ENCODE data around the gene OR10A4.
"Not testable (repeated sequence)": the region's sequence is repeated elsewhere in the genome, so short reads cannot be mapped to it uniquely, and the experiment has no call there.

Gene OR10A4, protein sequence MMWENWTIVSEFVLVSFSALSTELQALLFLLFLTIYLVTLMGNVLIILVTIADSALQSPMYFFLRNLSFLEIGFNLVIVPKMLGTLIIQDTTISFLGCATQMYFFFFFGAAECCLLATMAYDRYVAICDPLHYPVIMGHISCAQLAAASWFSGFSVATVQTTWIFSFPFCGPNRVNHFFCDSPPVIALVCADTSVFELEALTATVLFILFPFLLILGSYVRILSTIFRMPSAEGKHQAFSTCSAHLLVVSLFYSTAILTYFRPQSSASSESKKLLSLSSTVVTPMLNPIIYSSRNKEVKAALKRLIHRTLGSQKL

DNA sequence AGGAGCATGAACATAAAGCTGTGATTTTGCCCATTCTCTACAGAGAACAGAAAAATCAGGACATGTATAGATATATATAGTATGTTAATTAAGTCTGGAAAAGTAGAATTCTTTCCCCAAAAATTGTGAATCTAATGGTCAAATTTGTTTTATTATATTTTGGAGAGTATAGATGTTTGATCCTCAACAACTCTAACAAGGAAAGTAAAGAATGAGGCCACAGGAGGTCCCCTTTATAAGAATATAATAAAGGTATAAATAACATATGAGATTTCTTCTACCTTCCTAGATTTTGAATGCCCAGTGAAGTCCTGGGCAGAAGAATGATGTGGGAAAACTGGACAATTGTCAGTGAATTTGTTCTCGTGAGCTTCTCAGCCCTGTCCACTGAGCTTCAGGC, at the start of gene OR10A4:
Gene OR10A4, plus strand, starts transcription at position 301 of the 400 bp plus-strand sequence. Its CDS starts 23 bp downstream, at position 324.
- Histone ChIP-seq H3K36me3 (ENCODE audit: insufficient read depth, low read length) (no peaks in the 10 kb centered on the region), H3K27ac (no peak within 1 kb of the TSS), H3K9me3 (ENCODE audit: low read depth, low read length) (no peaks in the 10 kb centered on the region), H3K9ac (ENCODE audit: insufficient read length) (no peak within 1 kb of the TSS), H3K4me3 (no peak within 1 kb of the TSS)
- TF ChIP-seq POLR2AphosphoS5 (IDR thresholded peaks at IDR 0.05; ENCODE audit: borderline replicate concordance, low read depth, low read length) (no peak), FOXP2 (optimal IDR thresholded peaks at IDR 0.05; ENCODE audit: control extremely low read depth, extremely low read length, insufficient read depth) (no peak), EZH2 (IDR thresholded peaks at IDR 0.05) (no peak)
- DNase-seq (ENCODE audit: low read depth, low spot score): no peak

DNA sequence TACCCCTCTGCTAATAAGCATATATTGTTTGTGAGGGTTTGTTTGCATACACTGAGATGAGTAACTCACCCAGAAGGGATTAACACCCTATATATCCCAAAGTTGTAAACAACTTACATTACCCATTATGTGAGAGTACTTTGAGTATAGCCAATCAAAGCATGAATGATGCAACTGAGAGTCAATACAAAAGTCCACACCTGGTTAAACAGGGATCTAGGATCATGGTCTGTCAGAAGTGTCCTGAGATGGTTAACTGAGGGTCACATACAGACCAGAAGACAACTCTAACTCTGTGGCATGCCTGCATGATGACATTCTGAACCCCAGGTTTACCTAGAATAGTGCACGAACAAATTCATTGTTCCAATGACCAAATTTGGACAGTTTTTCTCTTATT, 48.3 kb upstream of the OR10A4 start:
- Histone ChIP-seq H3K9me3 (ENCODE audit: low read depth, low read length) (no peaks in the 10 kb centered on the region), H3K9ac (ENCODE audit: insufficient read length) (no peak overlapping the region), H3K27ac (no peak overlapping the region), H3K36me3 (ENCODE audit: insufficient read depth, low read length) (no peaks in the 10 kb centered on the region), H3K4me3 (no peak overlapping the region)
- no peak for DNase-seq (ENCODE audit: low read depth, low spot score)
- TF ChIP-seq FOXP2 (optimal IDR thresholded peaks at IDR 0.05; ENCODE audit: control extremely low read depth, extremely low read length, insufficient read depth) (no peak), POLR2AphosphoS5 (IDR thresholded peaks at IDR 0.05; ENCODE audit: borderline replicate concordance, low read depth, low read length) (no peak), EZH2 (IDR thresholded peaks at IDR 0.05) (no peak)

DNA sequence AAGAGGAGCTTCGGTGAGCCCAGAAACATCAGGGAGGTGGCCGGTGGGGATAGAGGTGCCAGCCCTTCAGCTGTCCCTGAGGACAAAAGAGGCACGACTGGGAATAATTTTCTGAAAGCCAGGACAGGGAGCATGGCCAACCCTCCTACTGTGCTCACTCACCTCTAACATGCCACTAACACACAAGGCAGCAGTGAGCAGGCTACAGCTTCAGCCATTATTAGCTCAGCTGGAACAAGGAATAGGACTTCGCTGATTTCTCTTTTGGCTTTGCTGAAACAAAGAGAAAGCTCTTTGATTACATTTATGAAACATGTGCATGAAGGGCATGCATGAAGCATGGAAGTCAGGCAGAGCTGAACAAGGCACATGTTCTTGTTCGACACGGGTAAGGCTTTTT, 43.1 kb upstream of the OR10A4 start:
- TF ChIP-seq EZH2 (IDR thresholded peaks at IDR 0.05) (no peak), FOXP2 (optimal IDR thresholded peaks at IDR 0.05; ENCODE audit: control extremely low read depth, extremely low read length, insufficient read depth) (no peak), POLR2AphosphoS5 (IDR thresholded peaks at IDR 0.05; ENCODE audit: borderline replicate concordance, low read depth, low read length) (no peak)
- Histone ChIP-seq H3K4me3 (no peak overlapping the region), H3K9me3 (ENCODE audit: low read depth, low read length) (no peaks in the 10 kb centered on the region), H3K36me3 (ENCODE audit: insufficient read depth, low read length) (no peaks in the 10 kb centered on the region), H3K27ac (no peak overlapping the region), H3K9ac (ENCODE audit: insufficient read length) (no peak overlapping the region)
- no peak for DNase-seq (ENCODE audit: low read depth, low spot score)

DNA sequence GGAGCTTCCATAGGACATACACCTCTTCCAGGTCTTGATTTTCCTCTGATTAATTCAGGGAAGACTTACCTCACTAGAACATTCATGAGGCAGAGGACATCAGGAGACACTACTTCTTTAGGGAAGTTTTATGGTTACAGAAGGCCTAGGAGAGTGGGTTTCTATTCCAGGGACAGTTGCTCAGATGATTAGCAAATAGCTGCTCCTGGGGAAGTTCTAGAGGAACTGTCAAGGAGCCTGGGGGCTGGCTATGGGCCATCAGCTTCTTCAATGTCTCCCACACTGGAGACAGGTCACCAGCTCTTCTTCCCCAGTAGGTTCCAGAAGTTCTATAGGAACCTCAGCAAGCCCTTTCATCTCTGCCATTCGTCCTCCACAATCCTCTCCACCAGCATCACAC, 42.4 kb upstream of the OR10A4 start:
- no peak for TF ChIP-seq FOXP2 (optimal IDR thresholded peaks at IDR 0.05; ENCODE audit: control extremely low read depth, extremely low read length, insufficient read depth)
- H3K9ac ChIP-seq (ENCODE audit: insufficient read length): no peak overlapping the region
- H3K9me3 ChIP-seq (ENCODE audit: low read depth, low read length): no peaks in the 10 kb centered on the region
- no peak overlapping the region for H3K27ac ChIP-seq
- DNase-seq (ENCODE audit: low read depth, low spot score): no peak
- no peak overlapping the region for H3K4me3 ChIP-seq
- no peaks in the 10 kb centered on the region for H3K36me3 ChIP-seq (ENCODE audit: insufficient read depth, low read length)

DNA sequence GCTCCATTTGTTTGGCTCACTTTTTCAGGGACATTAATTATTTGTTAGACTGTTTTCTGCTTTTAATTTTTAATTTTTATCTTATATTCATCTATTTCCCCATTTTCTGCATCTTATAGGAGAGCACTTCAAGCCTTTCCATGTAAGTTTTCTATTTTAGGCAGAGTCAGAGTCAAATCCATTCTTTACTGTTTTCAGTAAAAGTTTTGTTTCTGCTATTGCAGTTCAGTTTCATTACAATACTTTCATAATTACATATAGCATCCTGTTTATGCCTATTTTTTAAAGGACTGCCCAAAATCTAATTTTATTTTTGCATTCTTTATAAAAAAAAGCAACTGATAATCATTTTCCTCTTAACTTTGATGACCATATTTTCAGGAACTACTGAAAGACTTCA, 34.7 kb upstream of the OR10A4 start:
- Histone ChIP-seq H3K9ac (ENCODE audit: insufficient read length) (no peak overlapping the region), H3K9me3 (ENCODE audit: low read depth, low read length) (no peaks in the 10 kb centered on the region), H3K27ac (no peak overlapping the region), H3K4me3 (no peak overlapping the region), H3K36me3 (ENCODE audit: insufficient read depth, low read length) (no peaks in the 10 kb centered on the region)
- no peak for TF ChIP-seq EZH2 (IDR thresholded peaks at IDR 0.05)
- no peak for TF ChIP-seq FOXP2 (optimal IDR thresholded peaks at IDR 0.05; ENCODE audit: control extremely low read depth, extremely low read length, insufficient read depth)
- TF ChIP-seq POLR2AphosphoS5 (IDR thresholded peaks at IDR 0.05; ENCODE audit: borderline replicate concordance, low read depth, low read length): no peak
- no peak for DNase-seq (ENCODE audit: low read depth, low spot score)

DNA sequence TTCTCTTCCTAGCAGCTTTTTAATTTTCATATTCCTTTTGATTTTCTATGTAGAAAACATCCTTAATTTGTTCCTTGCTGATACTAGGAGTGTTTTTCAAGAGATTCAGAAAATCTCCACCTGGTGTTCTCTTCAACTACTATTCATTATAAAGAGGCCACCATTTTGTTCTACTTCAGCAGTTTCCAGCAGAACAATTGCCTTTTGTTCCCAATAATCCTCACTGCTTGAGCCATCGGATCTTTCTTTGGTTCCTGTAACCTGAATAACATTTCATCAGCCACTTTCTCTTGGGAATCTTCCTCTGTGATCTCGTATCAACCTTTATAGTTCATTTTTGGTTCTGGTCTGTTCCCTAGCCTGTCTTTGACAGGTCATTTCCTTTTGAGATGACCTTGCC, 32.8 kb upstream of the OR10A4 start:
- no peaks in the 10 kb centered on the region for H3K9me3 ChIP-seq (ENCODE audit: low read depth, low read length)
- H3K27ac ChIP-seq: no peak overlapping the region
- TF ChIP-seq EZH2 (IDR thresholded peaks at IDR 0.05) (no peak), FOXP2 (optimal IDR thresholded peaks at IDR 0.05; ENCODE audit: control extremely low read depth, extremely low read length, insufficient read depth) (no peak), POLR2AphosphoS5 (IDR thresholded peaks at IDR 0.05; ENCODE audit: borderline replicate concordance, low read depth, low read length) (no peak)
- H3K36me3 ChIP-seq (ENCODE audit: insufficient read depth, low read length): no peaks in the 10 kb centered on the region
- H3K4me3 ChIP-seq: no peak overlapping the region
- H3K9ac ChIP-seq (ENCODE audit: insufficient read length): no peak overlapping the region
- DNase-seq (ENCODE audit: low read depth, low spot score): no peak

DNA sequence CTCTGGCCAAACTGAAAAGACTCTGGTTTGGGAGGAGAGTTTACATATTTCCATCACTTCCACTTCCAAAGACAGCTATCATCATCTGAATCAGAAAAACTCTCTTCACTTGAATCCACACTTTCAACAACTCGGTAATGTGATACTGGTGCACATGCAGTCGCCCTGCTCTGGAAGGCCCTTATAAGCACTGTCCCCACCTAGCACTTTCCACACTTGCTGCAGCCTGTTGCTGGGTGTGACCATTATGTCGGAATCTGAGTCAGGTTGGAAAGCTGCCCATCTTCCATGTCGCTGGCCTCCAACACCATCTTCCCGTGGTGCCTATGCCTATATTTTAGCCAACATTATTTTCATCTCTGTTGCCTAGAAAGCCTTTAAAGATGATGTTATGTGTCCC, 32.1 kb upstream of the OR10A4 start:
- Histone ChIP-seq H3K9ac (ENCODE audit: insufficient read length) (no peak overlapping the region), H3K4me3 (no peak overlapping the region), H3K9me3 (ENCODE audit: low read depth, low read length) (no peaks in the 10 kb centered on the region), H3K27ac (no peak overlapping the region), H3K36me3 (ENCODE audit: insufficient read depth, low read length) (no peaks in the 10 kb centered on the region)
- TF ChIP-seq POLR2AphosphoS5 (IDR thresholded peaks at IDR 0.05; ENCODE audit: borderline replicate concordance, low read depth, low read length): no peak
- no peak for TF ChIP-seq FOXP2 (optimal IDR thresholded peaks at IDR 0.05; ENCODE audit: control extremely low read depth, extremely low read length, insufficient read depth)
- no peak for TF ChIP-seq EZH2 (IDR thresholded peaks at IDR 0.05)
- DNase-seq (ENCODE audit: low read depth, low spot score): no peak

DNA sequence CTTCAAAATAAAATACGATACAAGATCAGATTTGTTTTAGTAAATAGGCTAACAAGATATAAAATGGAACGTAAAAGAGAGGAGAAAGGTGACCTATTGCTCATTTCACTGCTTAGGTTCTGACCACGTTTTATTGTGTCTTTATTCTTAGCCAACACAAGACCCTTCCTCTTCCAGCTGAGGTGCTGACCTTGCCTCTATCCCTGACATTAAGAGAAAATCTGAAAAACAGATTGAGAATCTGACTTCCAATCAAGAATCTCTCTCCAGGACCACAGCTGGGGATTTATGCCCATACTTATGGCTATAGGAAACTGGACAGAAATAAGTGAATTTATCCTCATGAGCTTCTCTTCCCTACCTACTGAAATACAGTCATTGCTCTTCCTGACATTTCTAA, 31.0 kb upstream of the OR10A4 start, which contains the start of gene OR10A5:
Gene OR10A5, plus strand, starts transcription at position 301 of the 400 bp plus-strand sequence. Its CDS starts 0 bp downstream, at position 301.
- no peak within 1 kb of the TSS for H3K4me3 ChIP-seq
- H3K36me3 ChIP-seq (ENCODE audit: insufficient read depth, low read length): no peaks in the 10 kb centered on the region
- no peak for DNase-seq (ENCODE audit: low read depth, low spot score)
- no peak for TF ChIP-seq EZH2 (IDR thresholded peaks at IDR 0.05)
- no peak for TF ChIP-seq POLR2AphosphoS5 (IDR thresholded peaks at IDR 0.05; ENCODE audit: borderline replicate concordance, low read depth, low read length)
- no peak for TF ChIP-seq FOXP2 (optimal IDR thresholded peaks at IDR 0.05; ENCODE audit: control extremely low read depth, extremely low read length, insufficient read depth)
- no peak within 1 kb of the TSS for H3K27ac ChIP-seq
- no peak within 1 kb of the TSS for H3K9ac ChIP-seq (ENCODE audit: insufficient read length)
- H3K9me3 ChIP-seq (ENCODE audit: low read depth, low read length): no peaks in the 10 kb centered on the region

DNA sequence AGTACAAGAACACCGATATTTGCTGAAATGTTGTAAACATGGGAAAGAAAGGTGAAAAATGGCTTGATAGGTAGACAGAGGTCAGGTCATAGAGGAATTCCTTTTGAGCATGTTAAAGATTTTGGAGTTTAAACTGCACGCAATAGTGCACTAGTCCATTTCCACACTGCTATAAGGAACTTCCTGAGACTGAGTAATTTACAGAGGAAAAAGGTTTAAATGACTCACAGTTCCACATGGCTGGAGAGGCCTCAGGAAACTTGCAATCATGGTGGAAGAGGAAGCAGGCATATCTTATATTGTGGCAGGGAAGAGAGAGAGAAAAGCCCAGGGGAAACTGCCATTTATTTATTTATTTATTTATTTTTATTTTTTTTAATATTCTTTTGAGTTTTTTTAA, 25.9 kb upstream of the OR10A4 start:
- H3K9me3 ChIP-seq (ENCODE audit: low read depth, low read length): no peaks in the 10 kb centered on the region
- no peak overlapping the region for H3K9ac ChIP-seq (ENCODE audit: insufficient read length)
- H3K4me3 ChIP-seq: no peak overlapping the region
- no peaks in the 10 kb centered on the region for H3K36me3 ChIP-seq (ENCODE audit: insufficient read depth, low read length)
- no peak overlapping the region for H3K27ac ChIP-seq
- DNase-seq (ENCODE audit: low read depth, low spot score): no peak
- TF ChIP-seq POLR2AphosphoS5 (IDR thresholded peaks at IDR 0.05; ENCODE audit: borderline replicate concordance, low read depth, low read length): no peak
- no peak for TF ChIP-seq FOXP2 (optimal IDR thresholded peaks at IDR 0.05; ENCODE audit: control extremely low read depth, extremely low read length, insufficient read depth)
- no peak for TF ChIP-seq EZH2 (IDR thresholded peaks at IDR 0.05)

DNA sequence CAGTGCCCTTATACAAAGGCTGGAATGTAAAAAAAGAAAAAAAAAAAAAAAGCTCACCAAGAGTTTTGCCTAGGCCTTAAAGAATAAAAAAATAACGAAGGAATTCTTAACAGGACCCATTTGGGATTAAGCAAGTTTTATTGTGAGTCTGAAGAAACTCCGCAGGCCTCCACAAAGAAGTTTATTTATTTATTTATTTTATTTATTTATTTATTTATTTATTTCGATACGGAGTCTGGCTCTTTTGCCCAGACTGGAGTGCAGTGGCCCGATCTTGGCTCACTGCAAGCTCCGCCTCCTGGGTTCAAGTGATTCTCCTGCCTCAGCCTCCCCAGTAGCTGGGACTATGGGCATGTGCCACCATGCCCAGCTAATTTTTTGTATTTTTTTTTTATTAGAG, 21.6 kb upstream of the OR10A4 start:
- not testable (repeated sequence) for H3K9me3 ChIP-seq (ENCODE audit: low read depth, low read length); H3K36me3 ChIP-seq (ENCODE audit: insufficient read depth, low read length); DNase-seq (ENCODE audit: low read depth, low spot score); H3K27ac ChIP-seq; H3K9ac ChIP-seq (ENCODE audit: insufficient read length); H3K4me3 ChIP-seq
